Activated CD4-positive, alpha-beta T cell treated with anti-CD3 and anti-CD28 coated beads, Interleukin-10, Interleukin-2, amounts not matched to agents 100 ng/mL and 50 ng/mL, durations not matched to agents 16 hours and 8 hours (primary cell): ENCODE data around the gene COL6A1.
"Not testable (repeated sequence)": the region's sequence is repeated elsewhere in the genome, so short reads cannot be mapped to it uniquely, and the experiment has no call there.

ENCODE experiments used
- DNase-seq: peaks from one replicate; pipeline ENCODE4 v3.0.0-alpha.2; 2020

The COL6A1 gene

GRCh38 chr21:46029186-46029924 is 47.8 kb downstream of the COL6A1 start:
- DNase-seq: no peak

- no peak for DNase-seq
Measured at GRCh38 chr21:46031484-46031883, 49.9 kb downstream of the COL6A1 start.

GRCh38 chr21:46032100-46032499 is 50.5 kb downstream of the COL6A1 start:
- no peak for DNase-seq

- DNase-seq: no peak
Measured at GRCh38 chr21:46033410-46034400, 52.1 kb downstream of the COL6A1 start.

GRCh38 chr21:46035809-46036695 is 54.5 kb downstream of the COL6A1 start:
- DNase-seq: no peak

- DNase-seq: no peak
Measured at GRCh38 chr21:46036696-46037330, 55.2 kb downstream of the COL6A1 start.

- DNase-seq: no peak
Measured at GRCh38 chr21:46037331-46038325, 56.1 kb downstream of the COL6A1 start.

- DNase-seq: no peak
Measured at GRCh38 chr21:46038341-46038829, 56.8 kb downstream of the COL6A1 start.

- DNase-seq: no peak
Measured at GRCh38 chr21:46038871-46039397, 57.4 kb downstream of the COL6A1 start.

- DNase-seq: no peak
Measured at GRCh38 chr21:46039891-46040660, 58.5 kb downstream of the COL6A1 start.

- DNase-seq: no peak
Measured at GRCh38 chr21:46040707-46041106, 59.1 kb downstream of the COL6A1 start.

- no peak for DNase-seq
Measured at GRCh38 chr21:46041183-46041582, 59.6 kb downstream of the COL6A1 start.

- no peak for DNase-seq
Measured at GRCh38 chr21:46045154-46045553, 63.6 kb downstream of the COL6A1 start.

GRCh38 chr21:46046471-46046870 is 64.9 kb downstream of the COL6A1 start:
- DNase-seq: no peak

- DNase-seq: not testable (repeated sequence)
Measured at GRCh38 chr21:46046906-46047305, 65.3 kb downstream of the COL6A1 start.

- DNase-seq: no peak
Measured at GRCh38 chr21:46048926-46049889, 67.6 kb downstream of the COL6A1 start.

GRCh38 chr21:46049890-46050667 is 68.5 kb downstream of the COL6A1 start:
- DNase-seq: no peak
